AG09319 (cell line): Measurements from ENCODE around the gene OSBPL5.

Experiments used
- DNase-seq: peaks from one replicate; pipeline ENCODE4 v3.0.0-alpha.2; 2010; ENCODE audit warnings: low read depth; ENCODE audit errors: extremely low read depth
- TF ChIP-seq, protein P1 (sequence below): IDR thresholded peaks from 2 replicates; pipeline ENCODE4 v1.5.1; 2011; ENCODE audit warnings: low read depth, mild to moderate bottlenecking, inconsistent platforms, low read length, moderate library complexity

Gene OSBPL5

GRCh38 chr11:3186166-3186953, 21.2 kb upstream of the OSBPL5 start:
- DNase-seq, result no peak
- TF ChIP-seq, protein P1, sequence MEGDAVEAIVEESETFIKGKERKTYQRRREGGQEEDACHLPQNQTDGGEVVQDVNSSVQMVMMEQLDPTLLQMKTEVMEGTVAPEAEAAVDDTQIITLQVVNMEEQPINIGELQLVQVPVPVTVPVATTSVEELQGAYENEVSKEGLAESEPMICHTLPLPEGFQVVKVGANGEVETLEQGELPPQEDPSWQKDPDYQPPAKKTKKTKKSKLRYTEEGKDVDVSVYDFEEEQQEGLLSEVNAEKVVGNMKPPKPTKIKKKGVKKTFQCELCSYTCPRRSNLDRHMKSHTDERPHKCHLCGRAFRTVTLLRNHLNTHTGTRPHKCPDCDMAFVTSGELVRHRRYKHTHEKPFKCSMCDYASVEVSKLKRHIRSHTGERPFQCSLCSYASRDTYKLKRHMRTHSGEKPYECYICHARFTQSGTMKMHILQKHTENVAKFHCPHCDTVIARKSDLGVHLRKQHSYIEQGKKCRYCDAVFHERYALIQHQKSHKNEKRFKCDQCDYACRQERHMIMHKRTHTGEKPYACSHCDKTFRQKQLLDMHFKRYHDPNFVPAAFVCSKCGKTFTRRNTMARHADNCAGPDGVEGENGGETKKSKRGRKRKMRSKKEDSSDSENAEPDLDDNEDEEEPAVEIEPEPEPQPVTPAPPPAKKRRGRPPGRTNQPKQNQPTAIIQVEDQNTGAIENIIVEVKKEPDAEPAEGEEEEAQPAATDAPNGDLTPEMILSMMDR, result no peak

GRCh38 chr11:3184732-3185347, 19.7 kb upstream of the OSBPL5 start:
- DNase-seq, result no peak
- TF ChIP-seq, protein P1, result no peak

GRCh38 chr11:3183523-3183922, 18.4 kb upstream of the OSBPL5 start:
- DNase-seq, result no peak

GRCh38 chr11:3182462-3182852, 17.3 kb upstream of the OSBPL5 start:
- no peak for DNase-seq
- TF ChIP-seq, protein P1, result no peak

More at GRCh38 chr11:3183523-3183922, 18.4 kb upstream of the OSBPL5 start:
- TF ChIP-seq, protein P1, result no peak

DNA sequence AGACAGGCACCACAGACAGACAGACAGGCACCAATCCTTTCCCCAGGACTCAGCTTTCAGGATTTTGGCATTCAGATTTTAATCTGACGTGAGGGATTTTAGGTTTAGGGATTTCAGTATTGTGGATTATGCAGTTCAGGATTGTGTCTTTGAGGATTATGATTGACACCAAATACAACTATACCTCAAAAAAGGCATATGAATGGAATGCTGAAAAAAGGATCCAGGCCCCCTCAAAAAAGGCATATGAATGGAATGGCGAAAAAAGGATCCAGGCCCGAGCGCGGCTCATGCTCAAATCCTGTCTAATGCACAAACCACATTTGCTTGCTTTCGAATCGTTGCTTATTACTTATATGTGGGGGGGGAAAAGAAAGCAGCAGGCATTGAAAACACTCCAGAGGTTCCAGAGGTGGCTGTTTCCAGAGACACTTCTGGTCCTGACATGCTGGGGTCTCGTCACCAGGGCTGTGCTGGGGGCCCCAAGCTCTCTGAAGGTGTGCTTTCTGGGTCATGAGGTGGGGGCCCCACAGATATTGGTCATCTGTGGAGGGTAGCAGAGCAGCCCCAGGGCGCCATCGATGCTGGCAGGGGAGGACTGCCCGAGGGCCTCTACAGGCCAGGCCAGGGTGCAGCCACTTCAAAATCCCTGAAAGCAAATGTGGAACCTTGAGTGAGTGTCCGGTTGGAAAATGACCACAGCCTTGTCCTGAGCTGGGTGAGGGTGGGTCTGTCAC, 16.8 kb upstream of the OSBPL5 start:
- no peak for DNase-seq
- TF ChIP-seq, protein P1, result no peak

DNA sequence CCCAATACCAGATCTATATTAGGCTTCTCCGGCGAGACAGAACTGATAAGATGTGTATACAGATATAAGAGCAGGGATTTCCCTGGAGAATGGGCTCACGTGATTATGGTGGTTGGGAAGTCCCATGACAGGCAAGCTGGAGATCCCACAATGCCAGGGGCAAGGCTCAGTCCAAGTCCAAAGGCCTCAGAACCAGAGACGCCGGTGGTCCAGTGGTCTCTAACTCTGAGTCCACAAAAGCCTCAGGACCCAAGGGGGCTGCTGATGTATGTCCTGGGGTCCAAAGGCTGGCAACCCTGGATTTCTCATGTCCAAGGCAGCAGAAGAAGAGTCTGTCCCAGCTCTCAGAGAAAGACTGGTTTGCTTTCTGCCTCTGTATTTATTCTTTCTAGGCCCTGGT, 15.8 kb upstream of the OSBPL5 start:
- no peak for DNase-seq
- TF ChIP-seq, protein P1, result no peak

DNA sequence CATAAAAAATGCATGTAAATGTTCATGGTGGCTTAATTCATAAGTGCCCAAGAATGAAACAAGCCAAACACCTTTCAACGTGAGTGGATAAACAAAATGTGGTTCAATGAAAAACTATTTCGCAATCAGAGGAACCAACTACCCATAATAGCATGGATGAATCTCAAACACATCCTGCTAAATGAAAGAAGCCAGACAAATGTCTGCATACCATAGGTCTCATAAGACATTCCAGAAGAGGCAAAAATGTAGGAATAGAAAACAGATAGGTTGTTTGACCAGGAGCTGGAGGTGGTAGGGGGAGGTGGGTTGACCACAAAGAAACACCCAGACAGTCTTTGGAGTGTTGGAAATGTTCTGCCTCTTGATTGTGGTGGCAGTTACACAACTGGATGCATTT, 13.2 kb upstream of the OSBPL5 start:
- no peak for DNase-seq
- TF ChIP-seq, protein P1, result no peak
